Mononuclear cell (primary cell): ENCODE measurements around the gene OR2C3. TPM values are rescaled to one million over a fixed set of nuclear protein-coding genes. Genes with fewer than 3 reads are reported as not detected.

ENCODE experiments used
- H3K27me3 ChIP-seq: 2 replicates; pipeline ENCODE4 v1.6.0; 2011; ENCODE audit warnings: low read length, control low read depth; ENCODE audit not compliant: insufficient read depth
- H3K4me1 ChIP-seq: 2 replicates; pipeline ENCODE4 v1.5.1; 2011; ENCODE audit warnings: mild to moderate bottlenecking, low read length, control low read depth; ENCODE audit not compliant: insufficient read depth
- H3K4me3 ChIP-seq: 2 replicates; pipeline ENCODE4 v1.5.1; 2011; ENCODE audit warnings: mild to moderate bottlenecking, low read length, moderate library complexity
- H3K9me3 ChIP-seq: 2 replicates; pipeline ENCODE4 v1.5.1; 2011; ENCODE audit warnings: low read depth, mild to moderate bottlenecking, control low read depth, low read length
- total RNA-seq: library from RNA; depleted of rRNA; stranded (reverse); fragments of >200 nt; gene quantifications from one replicate; pipeline ENCODE4 v1.2.3, GENCODE V29; 2012

Gene OR2C3
- under 0.01 TPM for total RNA-seq

GRCh38 chr1:247536340-247536739, at the start of gene OR2C3:
OR2C3 (minus strand) TSS chr1:247536440; CDS start chr1:247532511, 3,929 bp downstream.
- H3K4me1 ChIP-seq, result no peaks in the 10 kb centered on the region
- H3K9me3 ChIP-seq, result no peaks in the 10 kb centered on the region
- H3K27me3 ChIP-seq, result peaks cover 2% of the 10 kb centered on the region
- H3K4me3 ChIP-seq, result no peak within 1 kb of the TSS

DNA sequence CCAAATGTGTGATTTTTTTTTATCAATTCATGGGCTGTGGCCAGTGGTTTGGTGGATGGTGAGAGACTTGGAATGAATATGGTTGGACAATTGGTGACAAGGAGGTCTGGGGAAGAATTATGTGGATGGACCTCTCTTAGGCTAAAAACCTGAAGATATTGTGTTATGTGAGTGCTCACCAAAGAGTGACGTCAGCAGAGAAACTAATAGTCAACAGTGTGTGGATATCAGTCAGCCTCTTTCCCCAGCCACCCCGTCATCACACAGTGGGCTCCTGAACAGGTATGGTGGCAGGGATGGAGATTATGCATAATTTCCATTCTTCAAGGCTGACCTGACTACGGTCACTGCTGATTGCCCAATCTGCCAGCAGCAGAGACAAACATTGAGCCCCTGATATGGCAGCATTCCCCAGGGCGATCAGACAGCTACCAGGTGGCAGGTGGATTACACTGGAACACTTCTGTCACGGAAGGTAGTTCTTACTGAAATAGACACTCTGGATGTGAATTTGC, 42.8 kb upstream of the OR2C3 start:
- H3K9me3 ChIP-seq, result no peaks in the 10 kb centered on the region
- no peaks in the 10 kb centered on the region for H3K27me3 ChIP-seq
- no peak overlapping the region for H3K4me3 ChIP-seq
- H3K4me1 ChIP-seq, result no peaks in the 10 kb centered on the region

DNA sequence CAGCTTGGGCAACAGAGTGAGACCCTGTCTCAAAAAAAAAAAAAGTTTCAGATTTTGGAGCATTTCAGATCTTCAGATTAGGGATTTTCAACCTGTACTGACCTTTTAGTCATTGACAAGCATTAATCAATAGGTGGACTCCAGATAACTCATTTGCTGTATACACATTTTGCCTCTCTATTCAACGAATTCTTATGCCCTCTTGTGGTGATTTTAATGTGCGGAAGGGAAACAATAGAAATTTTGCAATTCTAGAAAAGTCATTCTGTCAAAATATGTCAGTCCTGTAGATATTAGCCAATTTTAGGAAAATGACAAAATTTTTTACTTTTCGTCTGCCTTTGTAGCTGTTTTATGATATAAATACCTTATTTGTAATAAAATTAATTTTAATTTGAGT, 40.3 kb upstream of the OR2C3 start:
- Histone ChIP-seq H3K27me3 (no peaks in the 10 kb centered on the region), H3K4me3 (no peak overlapping the region), H3K4me1 (no peaks in the 10 kb centered on the region), H3K9me3 (no peaks in the 10 kb centered on the region)

- H3K4me1 ChIP-seq, result no peaks in the 10 kb centered on the region
- H3K9me3 ChIP-seq, result no peaks in the 10 kb centered on the region
- H3K4me3 ChIP-seq, result no peak overlapping the region
- H3K27me3 ChIP-seq, result no peaks in the 10 kb centered on the region
These were observed 38.4 kb upstream of the OR2C3 start for GRCh38 chr1:247574664-247575063.

- H3K27me3 ChIP-seq, result no peaks in the 10 kb centered on the region
- H3K9me3 ChIP-seq, result no peaks in the 10 kb centered on the region
- no peak overlapping the region for H3K4me3 ChIP-seq
- no peaks in the 10 kb centered on the region for H3K4me1 ChIP-seq
These were observed 38.0 kb upstream of the OR2C3 start for GRCh38 chr1:247574236-247574635.

GRCh38 chr1:247562198-247562597, 26.0 kb upstream of the OR2C3 start:
- Histone ChIP-seq H3K4me3 (no peak overlapping the region), H3K4me1 (no peaks in the 10 kb centered on the region), H3K9me3 (no peaks in the 10 kb centered on the region), H3K27me3 (no peaks in the 10 kb centered on the region)

GRCh38 chr1:247561711-247562110, 25.5 kb upstream of the OR2C3 start:
- Histone ChIP-seq H3K9me3 (no peaks in the 10 kb centered on the region), H3K4me1 (no peaks in the 10 kb centered on the region), H3K27me3 (no peaks in the 10 kb centered on the region), H3K4me3 (no peak overlapping the region)

DNA sequence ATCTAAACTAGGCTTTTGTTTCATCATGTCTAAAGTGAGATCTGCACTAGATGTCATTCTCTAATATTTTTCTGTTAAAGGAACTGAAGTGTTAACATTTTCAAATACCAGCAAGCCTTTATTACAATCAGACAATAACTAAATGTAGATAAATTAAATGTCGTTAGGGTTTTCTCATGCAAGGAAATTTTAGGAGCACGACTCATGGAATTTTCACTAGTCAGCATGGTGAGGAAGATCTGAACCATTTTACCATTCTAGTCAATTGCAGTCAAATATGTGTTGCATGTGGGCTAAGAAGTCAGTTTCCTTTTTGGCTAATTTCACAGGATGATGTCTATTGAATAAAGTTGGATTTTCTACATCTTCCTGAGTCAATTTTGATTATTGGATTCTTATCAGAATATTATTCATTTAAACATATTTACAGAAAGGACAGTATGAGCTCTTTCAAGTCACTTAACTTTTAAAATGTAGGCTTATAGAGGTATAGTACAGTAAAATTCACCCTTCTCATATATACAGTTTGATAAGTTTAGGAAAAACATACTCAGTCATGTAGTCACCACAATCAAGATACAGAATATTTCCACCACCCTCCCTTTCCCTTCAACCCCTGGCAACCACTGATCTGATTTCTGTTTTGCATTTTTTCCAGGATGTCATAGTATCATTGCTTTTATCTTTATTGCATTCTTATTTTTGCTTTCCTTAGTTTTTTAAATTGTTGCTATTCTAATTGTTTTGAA, 21.9 kb upstream of the OR2C3 start:
- Histone ChIP-seq H3K27me3 (no peaks in the 10 kb centered on the region), H3K4me1 (no peaks in the 10 kb centered on the region), H3K9me3 (no peaks in the 10 kb centered on the region), H3K4me3 (no peak overlapping the region)

DNA sequence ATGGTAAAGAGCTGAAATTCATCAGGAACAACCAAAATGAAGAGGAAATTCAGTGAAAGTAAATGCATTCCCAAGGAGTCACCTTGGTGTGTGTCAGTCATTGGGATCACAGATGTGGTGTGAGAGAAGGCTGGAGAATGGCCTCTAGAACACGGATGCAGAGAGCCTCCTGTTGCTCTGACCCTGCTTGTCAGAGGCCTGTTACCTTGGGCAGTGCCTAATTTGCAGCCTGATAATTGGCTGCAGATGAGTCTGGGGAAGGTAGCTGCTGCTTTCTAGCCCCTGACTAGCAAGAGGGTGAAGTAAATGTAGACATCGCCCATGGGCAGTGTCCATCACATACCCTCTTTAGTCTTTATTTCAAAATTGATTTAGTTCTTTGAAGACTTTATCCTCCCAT, 16.0 kb upstream of the OR2C3 start:
- peaks cover 7% of the 10 kb centered on the region for H3K4me1 ChIP-seq
- no peak overlapping the region for H3K4me3 ChIP-seq
- H3K27me3 ChIP-seq, result no peaks in the 10 kb centered on the region
- H3K9me3 ChIP-seq, result no peaks in the 10 kb centered on the region

DNA sequence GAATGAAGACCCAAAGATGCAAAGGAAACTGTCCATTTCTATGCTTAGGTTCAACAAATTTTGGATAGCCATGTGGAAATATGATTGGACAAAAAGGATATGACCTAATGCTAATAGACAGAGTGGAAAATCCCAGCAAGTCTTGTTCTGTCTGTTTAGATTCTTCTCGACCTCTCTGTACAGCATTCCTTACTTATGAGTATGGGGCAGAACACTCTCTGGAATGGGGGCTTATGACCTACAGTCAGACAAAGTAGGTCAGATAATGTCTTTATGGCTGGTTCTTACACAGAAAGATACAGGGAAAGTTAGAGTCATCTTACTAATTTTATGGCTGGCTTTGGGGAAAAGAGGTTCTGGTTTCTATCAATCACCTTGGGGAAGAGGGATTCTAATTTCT, 15.5 kb upstream of the OR2C3 start:
- Histone ChIP-seq H3K4me3 (no peak overlapping the region), H3K4me1 (peaks cover 7% of the 10 kb centered on the region), H3K9me3 (no peaks in the 10 kb centered on the region), H3K27me3 (no peaks in the 10 kb centered on the region)

- no peaks in the 10 kb centered on the region for H3K9me3 ChIP-seq
- no peaks in the 10 kb centered on the region for H3K27me3 ChIP-seq
- H3K4me1 ChIP-seq, result peaks cover 7% of the 10 kb centered on the region
- peak within 1 kb of the TSS; percentile 7 for H3K4me3 ChIP-seq
These were observed 12.5 kb upstream of the OR2C3 start, which contains the start of gene GCSAML for GRCh38 chr1:247548769-247549182. GCSAML (plus strand) TSS chr1:247549134; CDS start chr1:247549192, 58 bp downstream.

DNA sequence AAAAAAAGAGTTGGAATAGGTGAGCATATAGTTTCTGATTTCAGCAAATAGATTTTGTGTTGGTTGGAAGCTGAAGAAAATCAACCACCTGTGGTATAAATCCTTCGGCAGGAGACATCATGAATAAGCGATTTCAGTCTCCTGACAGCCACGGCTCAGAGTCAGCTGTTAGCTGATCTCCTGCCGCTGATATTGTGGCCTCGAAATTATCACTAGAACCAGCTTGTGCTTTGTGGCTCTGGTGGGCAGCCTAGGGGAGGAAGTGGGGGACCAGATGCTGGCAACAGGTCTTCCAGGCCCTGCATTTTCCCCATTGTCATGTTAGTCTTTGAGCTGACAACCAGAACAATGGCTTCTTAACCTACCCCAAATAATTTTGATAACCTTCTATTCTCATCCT, 11.9 kb upstream of the OR2C3 start:
- peaks cover 7% of the 10 kb centered on the region for H3K4me1 ChIP-seq
- no peaks in the 10 kb centered on the region for H3K27me3 ChIP-seq
- no peak overlapping the region for H3K4me3 ChIP-seq
- no peaks in the 10 kb centered on the region for H3K9me3 ChIP-seq

DNA sequence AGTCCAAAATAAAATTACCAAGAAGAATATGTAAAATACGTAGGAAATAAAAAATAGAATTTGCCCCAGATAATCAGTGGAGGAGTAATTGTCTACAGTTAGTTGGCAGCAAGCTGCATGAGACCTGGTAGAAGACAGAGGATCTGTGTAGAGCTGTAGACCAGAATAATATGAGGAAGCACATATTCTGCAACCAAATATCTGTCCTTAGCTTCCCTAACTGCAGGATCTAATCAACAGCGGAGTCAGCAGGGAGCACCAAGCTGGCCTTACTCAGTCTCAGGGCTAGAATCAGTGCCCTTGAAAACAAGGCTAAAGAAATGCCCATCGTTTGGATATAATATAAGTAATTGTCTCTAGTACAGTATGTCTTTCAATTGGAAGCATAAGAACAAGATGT, 6.6 kb upstream of the OR2C3 start:
- no peaks in the 10 kb centered on the region for H3K4me1 ChIP-seq
- H3K9me3 ChIP-seq, result no peaks in the 10 kb centered on the region
- H3K27me3 ChIP-seq, result peaks cover 2% of the 10 kb centered on the region
- H3K4me3 ChIP-seq, result no peak overlapping the region

GRCh38 chr1:247540581-247540980, 4.3 kb upstream of the OR2C3 start:
- no peaks in the 10 kb centered on the region for H3K9me3 ChIP-seq
- H3K27me3 ChIP-seq, result peaks cover 2% of the 10 kb centered on the region
- H3K4me1 ChIP-seq, result no peaks in the 10 kb centered on the region
- H3K4me3 ChIP-seq, result no peak overlapping the region

- Histone ChIP-seq H3K9me3 (no peaks in the 10 kb centered on the region), H3K27me3 (peaks cover 2% of the 10 kb centered on the region), H3K4me1 (no peaks in the 10 kb centered on the region), H3K4me3 (no peak overlapping the region)
These were observed 3.0 kb upstream of the OR2C3 start for GRCh38 chr1:247539215-247539614.

- Histone ChIP-seq H3K4me1 (no peaks in the 10 kb centered on the region), H3K4me3 (no peak overlapping the region), H3K27me3 (peaks cover 2% of the 10 kb centered on the region), H3K9me3 (no peaks in the 10 kb centered on the region)
These were observed 2.3 kb upstream of the OR2C3 start for GRCh38 chr1:247538561-247538960.
